SH-SY5Y (cell line): ENCODE results near the gene CSTA.

Experiments used
- GATA2 ChIP-seq: IDR thresholded peaks from 2 replicates; pipeline ENCODE4 v1.6.1; 2011; ENCODE audit warnings: mild to moderate bottlenecking, low read depth, low read length
- GATA3 ChIP-seq: IDR thresholded peaks from 2 replicates; pipeline ENCODE4 v1.6.1; 2011; ENCODE audit warnings: low read depth, mild to moderate bottlenecking, low read length, moderate library complexity

DNA sequence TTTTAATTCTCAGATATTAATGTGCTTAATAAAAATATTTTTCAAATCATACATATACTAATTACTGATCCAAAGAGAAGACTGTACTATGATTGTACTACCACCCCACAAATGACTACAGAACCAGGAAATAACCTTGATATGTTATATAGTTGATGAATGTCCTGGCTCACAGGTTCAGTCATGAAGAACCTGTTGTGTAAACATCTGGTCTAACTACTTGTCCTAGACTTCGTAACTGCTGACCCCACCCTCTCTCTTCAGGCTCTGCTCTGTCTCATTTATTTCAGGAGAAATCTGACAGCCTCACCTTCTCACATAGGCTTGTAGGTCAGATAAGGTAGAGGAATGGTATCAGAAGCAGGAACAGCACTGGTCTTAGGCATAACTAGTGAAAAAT, 14.7 kb upstream of the CSTA start:
- TF ChIP-seq GATA2, result no peak
- no peak for TF ChIP-seq GATA3
